ENCODE data around the gene GTPBP2. TPM values are rescaled to one million over a fixed set of nuclear protein-coding genes. Genes with fewer than 3 reads are reported as not detected.
A peak's percentile ranks its signal among the peaks of the same experiment; 100 is the strongest.
"Not testable (repeated sequence)": the region's sequence is repeated elsewhere in the genome, so short reads cannot be mapped to it uniquely, and the experiment has no call there.

GTPBP2 gene
- total RNA-seq, 1 donor from 2014 or later, result 96.5 TPM

GRCh38 chr6:43635387-43636307 lies 6.6 kb upstream of the GTPBP2 start, which contains the start of gene MAD2L1BP:
Gene MAD2L1BP (plus strand): TSS chr6:43635840. CDS start chr6:43635876, 36 bp downstream.
- peak within 1 kb of the TSS; percentile 69 for H3K4me3 ChIP-seq (ENCODE audit: low read depth, low read length)
- no peaks in the 10 kb centered on the region for H3K36me3 ChIP-seq (ENCODE audit: control insufficient read depth, insufficient read depth, low read length)
- DNase-seq (ENCODE audit: low read depth), result no peak
- TF ChIP-seq CTCF (IDR thresholded peaks at IDR 0.05; ENCODE audit: insufficient read depth, low read length, poor library complexity, severe bottlenecking), result no peak
- no peaks in the 10 kb centered on the region for H3K27me3 ChIP-seq (ENCODE audit: control insufficient read depth, insufficient read depth, low read length)

DNA sequence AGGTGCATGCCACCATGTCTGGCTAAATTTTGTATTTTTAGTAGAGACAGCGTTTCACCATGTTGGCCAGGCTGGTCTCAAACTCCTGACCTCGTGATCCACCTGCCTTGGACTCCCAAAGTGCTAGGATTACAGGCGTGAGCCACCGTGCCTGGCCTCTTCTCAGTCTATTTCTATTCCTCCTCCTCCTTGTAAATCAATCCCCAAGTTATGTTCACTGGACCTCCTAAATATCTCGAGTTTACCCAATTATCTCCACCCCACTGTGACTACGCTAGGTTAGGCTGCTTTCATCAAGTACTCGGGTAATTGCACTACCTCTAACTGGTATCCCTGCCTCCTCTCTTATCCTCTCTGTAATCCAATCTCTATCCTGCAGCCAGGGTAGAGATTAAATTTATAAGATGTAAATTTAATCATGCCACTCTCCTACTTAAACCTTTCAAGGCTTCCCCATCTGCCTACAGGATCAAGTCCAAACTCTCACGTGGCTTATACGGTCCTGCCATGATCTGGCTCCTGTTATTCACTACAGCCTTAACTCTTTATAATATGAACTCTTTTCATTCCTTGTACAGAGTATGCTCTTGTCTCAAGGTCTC lies 5.7 kb upstream of the GTPBP2 start:
- no peak for DNase-seq (ENCODE audit: low read depth)
- H3K27me3 ChIP-seq (ENCODE audit: control insufficient read depth, insufficient read depth, low read length), result no peaks in the 10 kb centered on the region
- TF ChIP-seq CTCF (IDR thresholded peaks at IDR 0.05; ENCODE audit: insufficient read depth, low read length, poor library complexity, severe bottlenecking), result no peak
- H3K4me3 ChIP-seq (ENCODE audit: low read depth, low read length), result no peak overlapping the region
- H3K36me3 ChIP-seq (ENCODE audit: control insufficient read depth, insufficient read depth, low read length), result no peaks in the 10 kb centered on the region

- not testable (repeated sequence) for H3K27me3 ChIP-seq (ENCODE audit: control insufficient read depth, insufficient read depth, low read length); H3K36me3 ChIP-seq (ENCODE audit: control insufficient read depth, insufficient read depth, low read length); DNase-seq (ENCODE audit: low read depth); H3K4me3 ChIP-seq (ENCODE audit: low read depth, low read length)
Observed at GRCh38 chr6:43633002-43633401, 3.9 kb upstream of the GTPBP2 start.

- no peaks in the 10 kb centered on the region for H3K36me3 ChIP-seq (ENCODE audit: control insufficient read depth, insufficient read depth, low read length)
- H3K4me3 ChIP-seq (ENCODE audit: low read depth, low read length), result no peak overlapping the region
- TF ChIP-seq CTCF (IDR thresholded peaks at IDR 0.05; ENCODE audit: insufficient read depth, low read length, poor library complexity, severe bottlenecking), result no peak
- H3K27me3 ChIP-seq (ENCODE audit: control insufficient read depth, insufficient read depth, low read length), result no peaks in the 10 kb centered on the region
- DNase-seq (ENCODE audit: low read depth), result no peak
Observed at GRCh38 chr6:43630980-43631619, 2.0 kb upstream of the GTPBP2 start.

DNA sequence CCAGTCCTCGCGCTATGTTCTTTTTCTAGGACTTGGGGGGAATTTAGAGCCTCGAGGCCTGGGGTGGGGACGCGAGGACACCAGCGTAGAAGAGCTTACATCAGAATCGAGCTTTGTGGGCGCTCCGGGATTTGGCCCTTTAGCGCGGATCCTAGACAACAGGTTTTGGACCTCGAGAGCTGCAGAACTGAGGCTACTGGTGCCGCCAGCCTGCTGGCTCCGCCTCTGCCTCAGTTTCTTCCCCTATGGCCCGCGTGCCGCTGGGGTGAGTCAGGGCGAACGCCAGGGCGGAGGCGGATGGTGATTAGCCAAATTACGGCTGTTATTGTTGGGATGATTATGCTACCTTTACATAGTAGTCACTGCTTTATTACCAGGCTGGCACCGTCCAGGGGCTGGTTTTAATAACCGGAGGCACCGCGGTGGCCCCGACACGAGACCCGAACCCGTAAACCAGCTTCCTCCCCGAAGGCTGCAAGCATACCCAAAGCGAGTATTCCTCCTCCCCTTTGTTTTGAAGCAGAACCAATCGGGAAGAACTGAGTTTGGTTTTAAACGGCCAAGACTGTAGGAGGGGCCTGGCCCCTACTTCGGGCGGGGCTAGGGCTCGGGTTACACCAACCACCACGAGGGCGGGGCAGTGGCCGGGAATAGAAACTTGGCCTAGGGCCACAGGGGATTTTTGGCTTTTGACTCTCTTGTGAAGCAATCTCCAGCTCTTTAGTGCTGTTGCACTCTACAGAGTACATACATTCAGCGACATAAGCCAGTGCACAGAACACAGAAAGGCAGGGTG lies 639 bp upstream of the GTPBP2 start:
- H3K27me3 ChIP-seq (ENCODE audit: control insufficient read depth, insufficient read depth, low read length), result no peaks in the 10 kb centered on the region
- TF ChIP-seq CTCF (IDR thresholded peaks at IDR 0.05; ENCODE audit: insufficient read depth, low read length, poor library complexity, severe bottlenecking), result no peak
- peaks cover 2% of the 10 kb centered on the region for H3K36me3 ChIP-seq (ENCODE audit: control insufficient read depth, insufficient read depth, low read length)
- H3K4me3 ChIP-seq (ENCODE audit: low read depth, low read length), result peak overlapping the region; percentile 78
- DNase-seq (ENCODE audit: low read depth), result peak; percentile 90
